ENCODE results near the gene DPM1. TPM values are rescaled to one million over a fixed set of nuclear protein-coding genes. Genes with fewer than 3 reads are reported as not detected.

Gene DPM1
- polyA plus RNA-seq, 1 of the 3 experiments (the other 2 are of a cell fraction) = 72.1 TPM

DNA sequence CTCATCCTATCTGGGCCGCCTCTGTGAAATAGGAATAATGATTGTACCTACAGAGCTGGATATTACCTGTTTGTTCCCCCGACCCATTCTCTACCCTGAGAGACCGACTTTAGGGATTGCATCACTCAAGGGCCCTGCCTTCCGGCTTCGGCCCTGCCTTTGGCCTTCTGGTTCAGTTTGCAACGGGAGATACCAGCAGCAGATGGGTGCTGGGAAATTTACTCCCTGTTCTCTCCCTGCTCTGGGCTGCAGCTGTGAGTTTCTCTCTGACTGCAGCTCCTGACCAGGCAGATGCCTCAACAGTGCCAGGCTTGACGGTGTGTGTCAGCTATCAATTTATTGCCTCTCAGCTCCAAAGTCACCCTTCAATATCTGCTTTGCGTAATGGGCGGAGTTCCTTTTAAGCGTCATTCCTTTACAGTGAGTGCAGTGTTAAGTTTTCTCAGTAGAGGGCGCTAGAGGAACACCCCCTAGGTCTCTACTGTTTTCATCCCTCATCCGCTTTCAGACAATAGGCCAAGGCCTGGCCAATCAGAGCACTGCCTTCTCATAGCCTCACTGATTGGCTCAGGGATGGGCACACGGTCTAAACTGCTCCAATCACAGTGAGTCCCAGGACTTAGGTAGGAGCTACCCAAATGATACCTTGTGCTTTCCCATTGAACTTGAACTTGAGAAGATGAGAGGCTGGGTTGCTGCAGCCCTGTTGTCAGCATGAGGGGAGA lies 34.6 kb upstream of the DPM1 start:
- CTCF ChIA-PET = interaction anchor here (0.5 to 15.0 kb wide), 44 partner anchors 8 to 1091 kb away, joined by 3 to 452 read pairs (median 4); partner anchors contain the start of gene BCAS4
- H3K4me2 ChIP-seq = no peak overlapping the region
- POLR2A ChIA-PET = interaction anchor here (1.1 kb wide), 1 partner anchor 136 kb away, joined by 3 read pairs; no protein-coding TSS in a partner anchor
- TF ChIP-seq SMC3 (IDR thresholded peaks at IDR 0.05; ENCODE audit: low read depth, low read length) (peak; percentile 53), TEAD4 (IDR thresholded peaks at IDR 0.05; ENCODE audit: borderline replicate concordance, insufficient read depth) (no peak), RAD21 (IDR thresholded peaks at IDR 0.05; ENCODE audit: low read length) (peak; percentile 79), RCOR1 (IDR thresholded peaks at IDR 0.05; ENCODE audit: low read length) (no peak)
- TF ChIP-seq, protein P1, sequence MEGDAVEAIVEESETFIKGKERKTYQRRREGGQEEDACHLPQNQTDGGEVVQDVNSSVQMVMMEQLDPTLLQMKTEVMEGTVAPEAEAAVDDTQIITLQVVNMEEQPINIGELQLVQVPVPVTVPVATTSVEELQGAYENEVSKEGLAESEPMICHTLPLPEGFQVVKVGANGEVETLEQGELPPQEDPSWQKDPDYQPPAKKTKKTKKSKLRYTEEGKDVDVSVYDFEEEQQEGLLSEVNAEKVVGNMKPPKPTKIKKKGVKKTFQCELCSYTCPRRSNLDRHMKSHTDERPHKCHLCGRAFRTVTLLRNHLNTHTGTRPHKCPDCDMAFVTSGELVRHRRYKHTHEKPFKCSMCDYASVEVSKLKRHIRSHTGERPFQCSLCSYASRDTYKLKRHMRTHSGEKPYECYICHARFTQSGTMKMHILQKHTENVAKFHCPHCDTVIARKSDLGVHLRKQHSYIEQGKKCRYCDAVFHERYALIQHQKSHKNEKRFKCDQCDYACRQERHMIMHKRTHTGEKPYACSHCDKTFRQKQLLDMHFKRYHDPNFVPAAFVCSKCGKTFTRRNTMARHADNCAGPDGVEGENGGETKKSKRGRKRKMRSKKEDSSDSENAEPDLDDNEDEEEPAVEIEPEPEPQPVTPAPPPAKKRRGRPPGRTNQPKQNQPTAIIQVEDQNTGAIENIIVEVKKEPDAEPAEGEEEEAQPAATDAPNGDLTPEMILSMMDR (IDR thresholded peaks at IDR 0.05) = peak; percentile 67
- TF ChIP-seq, protein P2, sequence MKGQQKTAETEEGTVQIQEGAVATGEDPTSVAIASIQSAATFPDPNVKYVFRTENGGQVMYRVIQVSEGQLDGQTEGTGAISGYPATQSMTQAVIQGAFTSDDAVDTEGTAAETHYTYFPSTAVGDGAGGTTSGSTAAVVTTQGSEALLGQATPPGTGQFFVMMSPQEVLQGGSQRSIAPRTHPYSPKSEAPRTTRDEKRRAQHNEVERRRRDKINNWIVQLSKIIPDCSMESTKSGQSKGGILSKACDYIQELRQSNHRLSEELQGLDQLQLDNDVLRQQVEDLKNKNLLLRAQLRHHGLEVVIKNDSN (IDR thresholded peaks at IDR 0.05; ENCODE audit: borderline replicate concordance, low read depth) = peak; percentile 50; the same call in 1 of the 2 replicates
- H3K9ac ChIP-seq = no peak overlapping the region
- H2AFZ ChIP-seq (ENCODE audit: low read depth) = no peak overlapping the region
- no peaks in the 10 kb centered on the region for H3K9me2 ChIP-seq
- H4K20me1 ChIP-seq (ENCODE audit: insufficient read depth) = no peaks in the 10 kb centered on the region
- no peak overlapping the region for H3K27ac ChIP-seq (ENCODE audit: low read depth in 2 of 2, low read length in 1 of 2)
- no peak overlapping the region; a peak in 1 of 4 replicates for H3K4me3 ChIP-seq (ENCODE audit: low read depth in 2 of 2, low read length in 1 of 2)
- H3K36me3 ChIP-seq (replicated peaks in 1 of 2; ENCODE audit: control insufficient read depth in 1 of 2, insufficient read depth in 2 of 2, low read length in 1 of 2) = no peaks in the 10 kb centered on the region
- no peaks in the 10 kb centered on the region for H3K27me3 ChIP-seq (ENCODE audit: insufficient read depth)
- DNase-seq = peak; percentile 83
- no peaks in the 10 kb centered on the region for H3K79me2 ChIP-seq (ENCODE audit: insufficient read depth)
- no peaks in the 10 kb centered on the region for H3F3A ChIP-seq (replicated peaks; ENCODE audit: insufficient read depth)
- H3K9me3 ChIP-seq = no peaks in the 10 kb centered on the region
- WGBS (ENCODE audit: low lambda C conversion rate) = 67% methylated on average over 13 of the region's 13 CpGs
- no peaks in the 10 kb centered on the region for H3K4me1 ChIP-seq (ENCODE audit: control insufficient read depth in 1 of 2, insufficient read depth in 2 of 2, low read depth in 1 of 2, low read length in 1 of 2)

DNA sequence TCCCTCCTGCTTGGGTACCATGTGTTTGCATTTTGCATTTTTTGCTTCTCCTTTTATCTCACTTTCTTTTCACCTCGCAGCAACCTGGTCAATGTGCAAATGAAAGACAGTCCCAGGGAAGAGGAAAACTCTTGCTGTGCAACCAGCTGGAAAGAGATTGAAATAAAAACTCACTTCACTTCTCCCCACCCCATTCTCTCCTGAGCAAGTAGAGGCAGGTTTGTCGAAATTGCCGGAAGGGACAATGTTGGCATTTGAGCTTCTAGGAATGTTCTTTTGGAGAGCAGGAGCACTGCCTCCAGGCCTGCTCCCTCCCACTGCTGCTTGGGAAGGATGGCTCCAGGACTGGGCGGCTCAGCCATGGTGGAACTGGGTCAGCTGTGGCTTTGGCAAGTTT lies 34.0 kb upstream of the DPM1 start:
- no peaks in the 10 kb centered on the region for H3K9me3 ChIP-seq
- DNase-seq = no peak
- no peaks in the 10 kb centered on the region for H3K9me2 ChIP-seq
- H3K4me3 ChIP-seq (ENCODE audit: low read depth in 2 of 2, low read length in 1 of 2) = no peak overlapping the region
- no peak overlapping the region for H2AFZ ChIP-seq (ENCODE audit: low read depth)
- no peaks in the 10 kb centered on the region for H3K4me1 ChIP-seq (ENCODE audit: control insufficient read depth in 1 of 2, insufficient read depth in 2 of 2, low read depth in 1 of 2, low read length in 1 of 2)
- POLR2A ChIA-PET = no interaction called here
- no peaks in the 10 kb centered on the region for H4K20me1 ChIP-seq (ENCODE audit: insufficient read depth)
- H3K27ac ChIP-seq (ENCODE audit: low read depth in 2 of 2, low read length in 1 of 2) = no peak overlapping the region
- no peaks in the 10 kb centered on the region for H3K36me3 ChIP-seq (replicated peaks in 1 of 2; ENCODE audit: control insufficient read depth in 1 of 2, insufficient read depth in 2 of 2, low read length in 1 of 2)
- H3F3A ChIP-seq (replicated peaks; ENCODE audit: insufficient read depth) = no peaks in the 10 kb centered on the region
- WGBS (ENCODE audit: low lambda C conversion rate) = 91% methylated on average over 4 of the region's 4 CpGs
- H3K9ac ChIP-seq = no peak overlapping the region
- TF ChIP-seq, protein P2 (IDR thresholded peaks at IDR 0.05; ENCODE audit: borderline replicate concordance, low read depth) = no peak
- TF ChIP-seq, protein P3, sequence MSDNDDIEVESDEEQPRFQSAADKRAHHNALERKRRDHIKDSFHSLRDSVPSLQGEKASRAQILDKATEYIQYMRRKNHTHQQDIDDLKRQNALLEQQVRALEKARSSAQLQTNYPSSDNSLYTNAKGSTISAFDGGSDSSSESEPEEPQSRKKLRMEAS (IDR thresholded peaks at IDR 0.05; ENCODE audit: low read depth) = no peak
- H3K27me3 ChIP-seq (ENCODE audit: insufficient read depth) = no peaks in the 10 kb centered on the region
- H3K4me2 ChIP-seq = no peak overlapping the region
- H3K79me2 ChIP-seq (ENCODE audit: insufficient read depth) = no peaks in the 10 kb centered on the region
- CTCF ChIA-PET = interaction anchor here (0.6 to 15.0 kb wide), 39 partner anchors 9 to 1091 kb away, joined by 3 to 452 read pairs (median 4); partner anchors contain the start of gene BCAS4

Measured in SK-N-SH (cell line).